Activated CD8-positive, alpha-beta T cell treated with anti-CD3 and anti-CD28 coated beads for 36 hours (primary cell): ENCODE results near the gene WBP1L. TPM values are rescaled to one million over a fixed set of nuclear protein-coding genes. Genes with fewer than 3 reads are reported as not detected.

Experiments used
- ATAC-seq: fragments of 200-7000 bp; cut with Tn5 transposase; one replicate; pipeline ENCODE4 v1.10.0; 2021; ENCODE audit warnings: mild to moderate bottlenecking, moderate library complexity
- CTCF ChIA-PET: fragments of 350-600 bp; sonication (Branson Sonifier 250); formaldehyde crosslinking; loops from one replicate; lab custom pipeline; 2021; ENCODE audit warnings: antibody characterized with exemption; lab: Charles Lee
- POLR2A ChIA-PET: fragments of 350-600 bp; sonication (Branson Sonifier 250); formaldehyde crosslinking; loops from one replicate; lab custom pipeline; 2021; ENCODE audit warnings: antibody characterized with exemption; lab: Charles Lee
- DNase-seq: peaks from one replicate; pipeline ENCODE4 v3.0.0-alpha.2; 2020
- H3K27ac Mint-ChIP-seq: one replicate; pipeline ENCODE4 v1.8.0; 2021; ENCODE audit warnings: mild to moderate bottlenecking, mixed read lengths
- H3K27me3 Mint-ChIP-seq: one replicate; pipeline ENCODE4 v1.8.0; 2021; ENCODE audit warnings: mixed read lengths
- H3K36me3 Mint-ChIP-seq: one replicate; pipeline ENCODE4 v1.8.0; 2021; ENCODE audit warnings: low read depth, mixed read lengths
- H3K4me1 Mint-ChIP-seq: one replicate; pipeline ENCODE4 v1.8.0; 2021; ENCODE audit warnings: low read depth, mixed read lengths
- H3K4me3 Mint-ChIP-seq: one replicate; pipeline ENCODE4 v1.8.0; 2021; ENCODE audit warnings: mild to moderate bottlenecking, moderate library complexity, mixed read lengths
- H3K9me3 Mint-ChIP-seq: one replicate; pipeline ENCODE4 v1.8.0; 2021; ENCODE audit warnings: mixed read lengths
- CTCF ChIP-seq: fragments of 200-600 bp; IDR thresholded peaks from one replicate; pipeline ENCODE4 v1.8.0; 2022; ENCODE audit warnings: antibody characterized with exemption, mild to moderate bottlenecking
- intact Hi-C: fragments of 100-400 bp; cut with micrococcal nuclease; formaldehyde crosslinking; loops from one replicate; pipeline ENCODE4 v1.10.0; 2022
- total RNA-seq, 2 experiments: library from RNA; stranded (reverse); gene quantifications; one replicate each; pipeline ENCODE4 v1.2.3, GENCODE V29; 2021

The WBP1L gene
- total RNA-seq, 2 experiments from 2014 or later = 11.4 to 12.7 TPM

- intact Hi-C loops = no loop called here
- Mint-ChIP-seq H3K27me3 (no peaks in the 10 kb centered on the region), H3K9me3 (no peaks in the 10 kb centered on the region), H3K4me3 (no peak overlapping the region), H3K36me3 (no peaks in the 10 kb centered on the region), H3K27ac (no peak overlapping the region), H3K4me1 (no peaks in the 10 kb centered on the region)
- CTCF ChIA-PET = interaction anchor here (1.8 kb wide), 1 partner anchor 9 kb away, joined by 6 read pairs; the partner anchor contains the start of gene CYP17A1
- no peak for DNase-seq
- no peak for ATAC-seq
- TF ChIP-seq CTCF = no peak
- POLR2A ChIA-PET = no interaction called here
Observed at GRCh38 chr10:102827597-102827975, 83.8 kb downstream of the WBP1L start.

GRCh38 chr10:102831322-102832071 is 87.7 kb downstream of the WBP1L start:
- no peak for TF ChIP-seq CTCF
- DNase-seq = no peak
- Mint-ChIP-seq H3K27me3 (no peaks in the 10 kb centered on the region), H3K4me3 (no peak overlapping the region), H3K27ac (no peak overlapping the region), H3K36me3 (no peaks in the 10 kb centered on the region), H3K4me1 (peaks cover 3% of the 10 kb centered on the region), H3K9me3 (no peaks in the 10 kb centered on the region)
- no peak for ATAC-seq
- ChIA-PET POLR2A (no interaction called here), CTCF (interaction anchor here (0.7 to 2.1 kb wide), 2 partner anchors 70 to 240 kb away, joined by 3 to 9 read pairs; no protein-coding TSS in a partner anchor)
- intact Hi-C loops = loop anchor here (5.0 kb wide), 1 partner anchor 71 kb away; no protein-coding TSS in a partner anchor

GRCh38 chr10:102832248-102832647 is 88.5 kb downstream of the WBP1L start:
- H3K27ac Mint-ChIP-seq = no peak overlapping the region
- no peak for ATAC-seq

GRCh38 chr10:102832987-102833386 is 89.2 kb downstream of the WBP1L start:
- no peak for ATAC-seq
- ChIA-PET CTCF (interaction anchor here (1.1 to 2.1 kb wide), 2 partner anchors 42 to 69 kb away, joined by 3 to 9 read pairs; no protein-coding TSS in a partner anchor), POLR2A (interaction anchor here (0.8 kb wide), 1 partner anchor 91 kb away, joined by 3 read pairs; no protein-coding TSS in a partner anchor)
- Mint-ChIP-seq H3K9me3 (peaks cover 3% of the 10 kb centered on the region), H3K4me3 (no peak overlapping the region), H3K36me3 (no peaks in the 10 kb centered on the region), H3K27ac (no peak overlapping the region), H3K4me1 (peaks cover 3% of the 10 kb centered on the region), H3K27me3 (no peaks in the 10 kb centered on the region)
- no peak for DNase-seq
- TF ChIP-seq CTCF = no peak
- intact Hi-C loops = loop anchor here (5.0 kb wide), 1 partner anchor 69 kb away; no protein-coding TSS in a partner anchor

More at GRCh38 chr10:102832248-102832647, 88.5 kb downstream of the WBP1L start:
- Mint-ChIP-seq H3K4me1 (peaks cover 3% of the 10 kb centered on the region), H3K9me3 (no peaks in the 10 kb centered on the region), H3K27me3 (no peaks in the 10 kb centered on the region), H3K4me3 (no peak overlapping the region), H3K36me3 (no peaks in the 10 kb centered on the region)
- no peak for TF ChIP-seq CTCF
- DNase-seq = no peak
- intact Hi-C loops = loop anchor here (5.0 kb wide), 1 partner anchor 70 kb away; no protein-coding TSS in a partner anchor
- CTCF ChIA-PET = interaction anchor here (0.7 to 2.1 kb wide), 2 partner anchors 13 to 70 kb away, joined by 3 to 9 read pairs; no protein-coding TSS in a partner anchor
- POLR2A ChIA-PET = interaction anchor here (0.8 kb wide), 1 partner anchor 90 kb away, joined by 3 read pairs; no protein-coding TSS in a partner anchor

GRCh38 chr10:102834143-102834542 is 90.4 kb downstream of the WBP1L start:
- DNase-seq = no peak

More at GRCh38 chr10:102834143-102834542, 90.4 kb downstream of the WBP1L start:
- H3K4me3 Mint-ChIP-seq = no peak overlapping the region
- peaks cover 3% of the 10 kb centered on the region for H3K4me1 Mint-ChIP-seq
- no peak for ATAC-seq
- no peak overlapping the region for H3K27ac Mint-ChIP-seq
- no peaks in the 10 kb centered on the region for H3K36me3 Mint-ChIP-seq
- no peaks in the 10 kb centered on the region for H3K27me3 Mint-ChIP-seq
- peaks cover 6% of the 10 kb centered on the region for H3K9me3 Mint-ChIP-seq
- intact Hi-C loops = loop anchor here (5.0 kb wide), 1 partner anchor 68 kb away; no protein-coding TSS in a partner anchor
- TF ChIP-seq CTCF = no peak
- ChIA-PET POLR2A (no interaction called here), CTCF (interaction anchor here (0.8 to 4.8 kb wide), 5 partner anchors 13 to 236 kb away, joined by 4 to 71 read pairs (median 6); no protein-coding TSS in a partner anchor)
